ENCODE data around the gene GPAT2.
"Not testable (repeated sequence)": the region's sequence is repeated elsewhere in the genome, so short reads cannot be mapped to it uniquely, and the experiment has no call there.

GPAT2 gene

DNA sequence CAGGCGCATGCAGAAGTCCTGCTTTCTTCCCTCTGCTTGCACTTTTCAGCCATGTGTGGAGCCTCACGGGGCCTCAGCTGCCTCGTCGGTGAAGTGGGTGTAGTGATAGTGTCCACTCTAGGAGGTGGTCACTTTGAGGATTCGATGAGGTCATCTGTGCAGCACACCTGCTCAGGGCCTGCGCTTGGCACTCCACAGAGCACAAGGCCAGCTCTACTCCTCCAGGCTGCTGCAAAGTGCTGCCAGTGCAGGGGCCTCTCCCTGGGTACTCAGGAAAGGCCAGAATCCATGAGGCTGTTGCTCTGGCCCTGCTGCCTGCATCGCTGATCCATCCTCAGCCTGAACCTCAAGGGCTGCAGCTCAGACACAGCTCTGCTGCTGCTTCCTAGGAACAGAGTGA lies 31.8 kb upstream of the GPAT2 start:
- H2AFZ ChIP-seq (ENCODE audit: low read depth, low read length); H2BK5ac ChIP-seq (ENCODE audit: low read depth, low read length, poor library complexity, severe bottlenecking); DNase-seq; H3K79me1 ChIP-seq (replicated peaks; ENCODE audit: low read length, poor library complexity, severe bottlenecking); H3K36me3 ChIP-seq (ENCODE audit: control insufficient read depth in 1 of 2, insufficient read depth in 2 of 2, low read depth in 1 of 2, low read length in 2 of 2); H3K18ac ChIP-seq (ENCODE audit: low read depth in 1 of 2, low read length in 2 of 2); H3K14ac ChIP-seq (ENCODE audit: low read length in 2 of 2); H3K27ac ChIP-seq (ENCODE audit: low read length, poor library complexity, severe bottlenecking); H3K23ac ChIP-seq (ENCODE audit: low read length in 2 of 2); H3K9ac ChIP-seq (ENCODE audit: low read length); H2BK15ac ChIP-seq (ENCODE audit: low read depth, poor library complexity, severe bottlenecking); H2AK5ac ChIP-seq (ENCODE audit: low read length, severe bottlenecking); H4K8ac ChIP-seq (ENCODE audit: low read length); H4K91ac ChIP-seq (ENCODE audit: low read length); H3K4me3 ChIP-seq (ENCODE audit: insufficient read depth in 1 of 2, low read depth in 1 of 2, low read length in 2 of 2); H2BK120ac ChIP-seq (ENCODE audit: low read depth, low read length); H2BK12ac ChIP-seq (ENCODE audit: low read length in 2 of 2); H3K27me3 ChIP-seq (ENCODE audit: control insufficient read depth in 1 of 2, insufficient read depth in 1 of 2, low read length in 2 of 2); H3K4ac ChIP-seq (ENCODE audit: low read depth in 1 of 2, low read length in 2 of 2); H3K4me2 ChIP-seq (ENCODE audit: low read length, poor library complexity, severe bottlenecking); H3K9me3 ChIP-seq (ENCODE audit: control insufficient read depth, low read length): not testable (repeated sequence)
- WGBS, result 80% methylated on average over 4 of the region's 7 CpGs
- H3K4me1 ChIP-seq (ENCODE audit: control insufficient read depth, insufficient read depth, low read depth, low read length), result peaks cover 13% of the 10 kb centered on the region

GRCh38 chr2:96065954-96066353 lies 31.2 kb upstream of the GPAT2 start:
- not testable (repeated sequence) for H2BK15ac ChIP-seq (ENCODE audit: low read depth, poor library complexity, severe bottlenecking); H2AK5ac ChIP-seq (ENCODE audit: low read length, severe bottlenecking); H3K36me3 ChIP-seq (ENCODE audit: control insufficient read depth in 1 of 2, insufficient read depth in 2 of 2, low read depth in 1 of 2, low read length in 2 of 2); H3K4me2 ChIP-seq (ENCODE audit: low read length, poor library complexity, severe bottlenecking); H3K4me3 ChIP-seq (ENCODE audit: insufficient read depth in 1 of 2, low read depth in 1 of 2, low read length in 2 of 2); H2BK120ac ChIP-seq (ENCODE audit: low read depth, low read length); H3K23ac ChIP-seq (ENCODE audit: low read length in 2 of 2); H2AFZ ChIP-seq (ENCODE audit: low read depth, low read length); H3K79me1 ChIP-seq (replicated peaks; ENCODE audit: low read length, poor library complexity, severe bottlenecking); H4K91ac ChIP-seq (ENCODE audit: low read length); H3K18ac ChIP-seq (ENCODE audit: low read depth in 1 of 2, low read length in 2 of 2); DNase-seq; H4K8ac ChIP-seq (ENCODE audit: low read length); H3K14ac ChIP-seq (ENCODE audit: low read length in 2 of 2); H2BK12ac ChIP-seq (ENCODE audit: low read length in 2 of 2); H3K9me3 ChIP-seq (ENCODE audit: control insufficient read depth, low read length); H2BK5ac ChIP-seq (ENCODE audit: low read depth, low read length, poor library complexity, severe bottlenecking); H3K27me3 ChIP-seq (ENCODE audit: control insufficient read depth in 1 of 2, insufficient read depth in 1 of 2, low read length in 2 of 2); H3K9ac ChIP-seq (ENCODE audit: low read length); H3K4ac ChIP-seq (ENCODE audit: low read depth in 1 of 2, low read length in 2 of 2); H3K27ac ChIP-seq (ENCODE audit: low read length, poor library complexity, severe bottlenecking)
- H3K4me1 ChIP-seq (ENCODE audit: control insufficient read depth, insufficient read depth, low read depth, low read length), result peaks cover 13% of the 10 kb centered on the region
- WGBS, result 84% methylated on average over 4 of the region's 4 CpGs

GRCh38 chr2:96065381-96065930 lies 30.7 kb upstream of the GPAT2 start:
- H3K9me3 ChIP-seq (ENCODE audit: control insufficient read depth, low read length), result no peaks in the 10 kb centered on the region
- no peak overlapping the region for H2AK5ac ChIP-seq (ENCODE audit: low read length, severe bottlenecking)
- H2BK15ac ChIP-seq (ENCODE audit: low read depth, poor library complexity, severe bottlenecking), result no peak overlapping the region
- no peak overlapping the region for H3K27ac ChIP-seq (ENCODE audit: low read length, poor library complexity, severe bottlenecking)
- H4K91ac ChIP-seq (ENCODE audit: low read length), result no peak overlapping the region
- no peak overlapping the region for H3K9ac ChIP-seq (ENCODE audit: low read length)
- no peaks in the 10 kb centered on the region for H3K79me1 ChIP-seq (replicated peaks; ENCODE audit: low read length, poor library complexity, severe bottlenecking)
- H3K4me3 ChIP-seq (ENCODE audit: insufficient read depth in 1 of 2, low read depth in 1 of 2, low read length in 2 of 2), result no peak overlapping the region
- H3K4ac ChIP-seq (ENCODE audit: low read depth in 1 of 2, low read length in 2 of 2), result no peak overlapping the region
- DNase-seq, result no peak
- no peak overlapping the region for H3K18ac ChIP-seq (ENCODE audit: low read depth in 1 of 2, low read length in 2 of 2)
- H2BK120ac ChIP-seq (ENCODE audit: low read depth, low read length), result no peak overlapping the region
- peak overlapping the region in 1 of 2 experiments; percentile 46 for H3K14ac ChIP-seq (ENCODE audit: low read length in 2 of 2)
- H2BK5ac ChIP-seq (ENCODE audit: low read depth, low read length, poor library complexity, severe bottlenecking), result no peak overlapping the region
- no peaks in the 10 kb centered on the region for H3K36me3 ChIP-seq (ENCODE audit: control insufficient read depth in 1 of 2, insufficient read depth in 2 of 2, low read depth in 1 of 2, low read length in 2 of 2)
- no peak overlapping the region for H2BK12ac ChIP-seq (ENCODE audit: low read length in 2 of 2)
- no peak overlapping the region for H2AFZ ChIP-seq (ENCODE audit: low read depth, low read length)
- H3K27me3 ChIP-seq (ENCODE audit: control insufficient read depth in 1 of 2, insufficient read depth in 1 of 2, low read length in 2 of 2), result peaks cover 6 to 9% of the 10 kb centered on the region in 2 experiments
- H3K4me1 ChIP-seq (ENCODE audit: control insufficient read depth, insufficient read depth, low read depth, low read length), result peaks cover 13% of the 10 kb centered on the region
- H4K8ac ChIP-seq (ENCODE audit: low read length), result no peak overlapping the region
- WGBS, result 78% methylated on average over 4 of the region's 4 CpGs
- H3K4me2 ChIP-seq (ENCODE audit: low read length, poor library complexity, severe bottlenecking), result no peak overlapping the region
- H3K23ac ChIP-seq (ENCODE audit: low read length in 2 of 2), result no peak overlapping the region

DNA sequence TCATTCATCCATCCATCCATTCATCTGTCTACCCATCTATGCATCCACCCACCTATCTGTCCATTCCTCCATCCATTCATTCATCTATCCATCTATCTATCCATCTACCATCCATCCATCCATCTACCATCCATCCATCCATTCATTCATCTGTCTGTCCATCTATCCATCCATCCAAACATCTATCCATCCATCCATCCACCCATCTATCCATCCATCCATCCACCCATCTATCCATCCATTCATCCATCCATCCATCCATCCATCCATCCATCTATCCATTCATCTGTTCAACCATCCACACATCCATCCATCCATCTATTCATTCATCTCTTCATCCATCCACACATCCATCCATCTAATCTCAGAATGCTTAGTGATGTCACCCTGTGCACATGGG lies 30.0 kb upstream of the GPAT2 start:
- H3K4me3 ChIP-seq (ENCODE audit: insufficient read depth in 1 of 2, low read depth in 1 of 2, low read length in 2 of 2); H4K91ac ChIP-seq (ENCODE audit: low read length); H3K18ac ChIP-seq (ENCODE audit: low read depth in 1 of 2, low read length in 2 of 2); H3K4me2 ChIP-seq (ENCODE audit: low read length, poor library complexity, severe bottlenecking); H2BK5ac ChIP-seq (ENCODE audit: low read depth, low read length, poor library complexity, severe bottlenecking); DNase-seq; H2AK5ac ChIP-seq (ENCODE audit: low read length, severe bottlenecking); H3K9me3 ChIP-seq (ENCODE audit: control insufficient read depth, low read length); H4K8ac ChIP-seq (ENCODE audit: low read length); H3K23ac ChIP-seq (ENCODE audit: low read length in 2 of 2); H2BK120ac ChIP-seq (ENCODE audit: low read depth, low read length); H3K27me3 ChIP-seq (ENCODE audit: control insufficient read depth in 1 of 2, insufficient read depth in 1 of 2, low read length in 2 of 2); H2BK12ac ChIP-seq (ENCODE audit: low read length in 2 of 2); H3K14ac ChIP-seq (ENCODE audit: low read length in 2 of 2); H2AFZ ChIP-seq (ENCODE audit: low read depth, low read length); H3K27ac ChIP-seq (ENCODE audit: low read length, poor library complexity, severe bottlenecking); H3K36me3 ChIP-seq (ENCODE audit: control insufficient read depth in 1 of 2, insufficient read depth in 2 of 2, low read depth in 1 of 2, low read length in 2 of 2); H3K79me1 ChIP-seq (replicated peaks; ENCODE audit: low read length, poor library complexity, severe bottlenecking); H3K9ac ChIP-seq (ENCODE audit: low read length); H2BK15ac ChIP-seq (ENCODE audit: low read depth, poor library complexity, severe bottlenecking); H3K4ac ChIP-seq (ENCODE audit: low read depth in 1 of 2, low read length in 2 of 2): not testable (repeated sequence)
- H3K4me1 ChIP-seq (ENCODE audit: control insufficient read depth, insufficient read depth, low read depth, low read length), result peaks cover 14% of the 10 kb centered on the region
